Measurements from ENCODE around the gene BPIFB3.

DNA sequence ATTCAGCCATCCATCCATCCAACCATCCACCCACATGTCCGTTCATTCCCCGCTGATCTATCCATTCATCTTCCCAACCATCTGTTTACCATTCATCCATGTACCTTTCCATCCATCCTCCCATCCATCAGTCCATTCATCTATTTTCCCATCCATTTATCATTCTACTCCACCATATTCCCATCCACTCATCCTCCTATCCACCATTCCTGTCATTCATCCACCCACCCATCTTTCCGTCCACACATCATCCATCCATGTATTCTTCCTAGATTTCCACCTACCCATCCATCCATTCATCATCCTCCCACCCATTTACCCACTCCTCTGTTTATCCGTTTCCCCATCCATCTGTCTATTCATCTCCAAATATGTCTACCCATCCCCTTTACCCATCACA is 15.5 kb upstream of the BPIFB3 start:
- TF ChIP-seq ZNF274 (IDR thresholded peaks at IDR 0.05; ENCODE audit: low read depth, low read length) (no peak), YY1 (IDR thresholded peaks at IDR 0.05; ENCODE audit: insufficient read depth, insufficient read length) (no peak), SUZ12 (IDR thresholded peaks at IDR 0.05; ENCODE audit: extremely low read depth, insufficient read depth, insufficient read length) (no peak)

Data from NT2/D1 (cell line).